ENCODE measurements around the gene COL5A2. TPM values are rescaled to one million over a fixed set of nuclear protein-coding genes. Genes with fewer than 3 reads are reported as not detected.

The COL5A2 gene
- total and polyA plus RNA-seq, 11 donors: 4.4 to 61.1 (median 12.4) TPM

DNA sequence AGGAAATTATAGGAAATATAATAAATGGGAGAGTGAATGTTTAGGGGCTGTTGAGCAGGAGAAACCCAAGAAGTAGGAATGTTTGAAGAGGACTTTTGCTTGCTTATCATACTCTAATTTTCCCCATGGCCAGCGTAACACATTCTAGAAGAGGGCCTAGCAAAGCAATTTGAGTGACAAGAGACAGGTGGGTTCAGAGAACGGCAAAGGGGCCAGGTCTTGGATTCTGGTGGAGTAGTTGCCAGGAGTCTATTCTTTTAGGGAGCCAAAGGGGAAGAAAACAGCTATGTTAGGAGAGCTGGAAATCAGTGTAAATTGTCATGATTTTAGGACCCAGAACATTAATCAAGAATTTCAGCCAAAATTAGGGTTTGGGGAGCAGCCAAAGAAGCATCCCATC is 96.5 kb downstream of the COL5A2 start:
- H3K27ac ChIP-seq: peak overlapping the region in 1 of 12 donors; percentile 6
- no peaks in the 10 kb centered on the region for H3K27me3 ChIP-seq
- ATAC-seq (no peak), DNase-seq (no peak)
- H3K36me3 ChIP-seq: peaks cover 0 to 76% (median 4%) of the 10 kb centered on the region in 9 donors
- no peaks in the 10 kb centered on the region for H3K9me3 ChIP-seq
- H3K4me1 ChIP-seq: peaks cover 0 to 3% (median 0%) of the 10 kb centered on the region in 12 donors
- WGBS, 4 donors: 84 to 89% (median 89%) methylated on average over 2 of the region's 2 CpGs
- no peak for TF ChIP-seq POLR2A (IDR thresholded peaks at IDR 0.05)
- TF ChIP-seq, protein P1, sequence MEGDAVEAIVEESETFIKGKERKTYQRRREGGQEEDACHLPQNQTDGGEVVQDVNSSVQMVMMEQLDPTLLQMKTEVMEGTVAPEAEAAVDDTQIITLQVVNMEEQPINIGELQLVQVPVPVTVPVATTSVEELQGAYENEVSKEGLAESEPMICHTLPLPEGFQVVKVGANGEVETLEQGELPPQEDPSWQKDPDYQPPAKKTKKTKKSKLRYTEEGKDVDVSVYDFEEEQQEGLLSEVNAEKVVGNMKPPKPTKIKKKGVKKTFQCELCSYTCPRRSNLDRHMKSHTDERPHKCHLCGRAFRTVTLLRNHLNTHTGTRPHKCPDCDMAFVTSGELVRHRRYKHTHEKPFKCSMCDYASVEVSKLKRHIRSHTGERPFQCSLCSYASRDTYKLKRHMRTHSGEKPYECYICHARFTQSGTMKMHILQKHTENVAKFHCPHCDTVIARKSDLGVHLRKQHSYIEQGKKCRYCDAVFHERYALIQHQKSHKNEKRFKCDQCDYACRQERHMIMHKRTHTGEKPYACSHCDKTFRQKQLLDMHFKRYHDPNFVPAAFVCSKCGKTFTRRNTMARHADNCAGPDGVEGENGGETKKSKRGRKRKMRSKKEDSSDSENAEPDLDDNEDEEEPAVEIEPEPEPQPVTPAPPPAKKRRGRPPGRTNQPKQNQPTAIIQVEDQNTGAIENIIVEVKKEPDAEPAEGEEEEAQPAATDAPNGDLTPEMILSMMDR (IDR thresholded peaks at IDR 0.05): no peak
- no peak overlapping the region for H3K4me3 ChIP-seq
- intact Hi-C loops (cut with DNase I): no loop called here

DNA sequence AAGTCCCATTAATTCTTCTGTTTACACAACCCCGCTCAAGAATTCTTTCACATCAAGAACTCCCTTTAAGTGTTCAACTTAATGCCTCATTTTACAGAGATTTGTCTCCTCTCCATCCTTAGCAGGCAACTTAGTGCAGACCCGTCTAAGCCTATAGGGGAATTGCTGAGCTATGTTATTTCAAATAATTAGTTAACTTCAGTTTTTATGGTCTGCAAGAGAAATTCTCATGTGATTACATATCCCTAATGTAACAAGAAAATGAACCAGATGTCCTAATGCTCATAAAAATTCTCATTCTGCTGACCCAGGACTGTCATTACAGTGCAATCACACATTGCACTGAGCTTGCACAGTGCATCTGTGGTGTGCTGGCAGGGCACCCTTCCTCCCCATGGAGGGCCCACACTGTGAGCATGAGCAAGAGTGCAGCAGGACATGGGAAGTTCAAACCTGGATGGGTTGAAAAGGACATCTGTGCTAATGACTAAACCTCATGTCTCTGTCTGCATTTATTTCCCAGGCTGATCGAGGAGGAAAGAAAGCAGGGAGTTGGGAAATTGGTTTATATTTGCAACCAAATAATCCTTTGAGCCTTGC is 97.1 kb downstream of the COL5A2 start:
- peak in 3 of 4 donors; percentile 47 to 83 (median 63) for ATAC-seq
- no peak overlapping the region for H3K27ac ChIP-seq
- H3K36me3 ChIP-seq: peaks cover 0 to 82% (median 4%) of the 10 kb centered on the region in 9 donors
- WGBS, 4 donors: 62 to 78% (median 70%) methylated on average over 3 of the region's 3 CpGs
- no peaks in the 10 kb centered on the region for H3K9me3 ChIP-seq
- H3K27me3 ChIP-seq: no peaks in the 10 kb centered on the region
- DNase-seq: peak in 3 of 5 donors; percentile 8 to 39 (median 34)
- TF ChIP-seq, protein P1 (IDR thresholded peaks at IDR 0.05): no peak
- no peak for TF ChIP-seq POLR2A (IDR thresholded peaks at IDR 0.05)
- intact Hi-C loops (cut with DNase I): no loop called here
- H3K4me3 ChIP-seq: no peak overlapping the region
- H3K4me1 ChIP-seq: peaks cover 0 to 3% (median 0%) of the 10 kb centered on the region in 12 donors

DNA sequence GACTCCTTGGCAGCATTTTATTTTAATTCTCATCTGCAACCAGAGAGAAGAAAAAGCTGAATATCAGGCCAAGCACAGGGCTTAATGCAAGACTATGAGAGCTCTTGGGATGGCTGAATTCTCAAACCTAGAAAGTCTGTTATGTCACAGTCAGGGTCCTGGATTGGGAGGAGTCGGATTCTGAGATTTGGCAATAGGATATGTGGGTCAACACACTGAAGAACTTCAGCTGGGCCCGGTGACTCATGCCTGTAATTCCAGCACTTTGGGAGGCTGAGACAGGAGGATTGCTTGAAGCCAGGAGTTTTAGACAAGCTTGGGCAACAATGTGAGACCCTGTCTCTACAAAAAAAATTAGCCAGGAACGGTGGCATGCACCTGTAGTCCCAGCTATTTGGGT is 103.0 kb downstream of the COL5A2 start:
- no peak overlapping the region for H3K4me3 ChIP-seq
- WGBS, 4 donors: 50 to 72% (median 53%) methylated on average over 3 of the region's 3 CpGs
- peak in 2 of 5 donors; percentile 34 to 56 for DNase-seq
- TF ChIP-seq POLR2A (IDR thresholded peaks at IDR 0.05): no peak
- TF ChIP-seq, protein P1 (IDR thresholded peaks at IDR 0.05): no peak
- intact Hi-C loops (cut with DNase I): no loop called here
- no peaks in the 10 kb centered on the region for H3K27me3 ChIP-seq
- H3K9me3 ChIP-seq: no peaks in the 10 kb centered on the region
- H3K4me1 ChIP-seq: no peaks in the 10 kb centered on the region
- H3K36me3 ChIP-seq: peaks cover 0 to 77% (median 8%) of the 10 kb centered on the region in 9 donors
- ATAC-seq: peak in 2 of 4 donors; percentile 52 to 92
- H3K27ac ChIP-seq: no peak overlapping the region

DNA sequence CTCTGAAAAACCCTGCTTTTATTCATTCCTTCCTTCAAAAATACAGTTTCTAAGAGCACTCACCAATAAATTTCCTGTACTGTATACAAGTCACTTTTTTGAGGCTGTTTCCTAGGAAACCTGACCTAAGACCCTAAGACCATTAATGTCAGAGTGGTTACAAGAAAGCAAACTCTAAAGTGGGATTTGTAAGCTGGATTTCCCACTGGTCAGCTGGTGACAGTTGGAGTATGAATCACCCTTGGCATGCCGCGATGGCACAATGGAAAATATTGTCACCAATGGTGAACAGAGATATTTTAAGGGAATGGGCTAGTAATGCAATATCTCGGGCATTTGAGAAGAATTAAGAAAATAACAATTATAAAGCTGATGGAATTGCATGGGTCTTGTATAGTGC is 103.4 kb downstream of the COL5A2 start:
- no peak for DNase-seq
- ATAC-seq: no peak
- Histone ChIP-seq H3K36me3 (peaks cover 0 to 81% (median 8%) of the 10 kb centered on the region in 9 donors), H3K9me3 (no peaks in the 10 kb centered on the region), H3K4me1 (no peaks in the 10 kb centered on the region), H3K27ac (no peak overlapping the region), H3K27me3 (no peaks in the 10 kb centered on the region), H3K4me3 (no peak overlapping the region)
- intact Hi-C loops (cut with DNase I): no loop called here
- TF ChIP-seq POLR2A (IDR thresholded peaks at IDR 0.05): no peak
- TF ChIP-seq, protein P1 (IDR thresholded peaks at IDR 0.05): no peak
- WGBS, 4 donors: 87 to 98% (median 93%) methylated on average over 3 of the region's 3 CpGs

All from heart left ventricle (tissue), 16 donors.